GM19397 (cell line): ENCODE measurements around the gene SLC35D3.
"Not testable (repeated sequence)": the region's sequence is repeated elsewhere in the genome, so short reads cannot be mapped to it uniquely, and the experiment has no call there.

Source experiments
- ATAC-seq: cut with Tn5 transposase; IDR thresholded peaks from one replicate; pipeline ENCODE4 v1.9.1; 2021; ENCODE audit warnings: mild to moderate bottlenecking, moderate library complexity; ENCODE audit not compliant: unreplicated experiment

SLC35D3 gene, protein sequence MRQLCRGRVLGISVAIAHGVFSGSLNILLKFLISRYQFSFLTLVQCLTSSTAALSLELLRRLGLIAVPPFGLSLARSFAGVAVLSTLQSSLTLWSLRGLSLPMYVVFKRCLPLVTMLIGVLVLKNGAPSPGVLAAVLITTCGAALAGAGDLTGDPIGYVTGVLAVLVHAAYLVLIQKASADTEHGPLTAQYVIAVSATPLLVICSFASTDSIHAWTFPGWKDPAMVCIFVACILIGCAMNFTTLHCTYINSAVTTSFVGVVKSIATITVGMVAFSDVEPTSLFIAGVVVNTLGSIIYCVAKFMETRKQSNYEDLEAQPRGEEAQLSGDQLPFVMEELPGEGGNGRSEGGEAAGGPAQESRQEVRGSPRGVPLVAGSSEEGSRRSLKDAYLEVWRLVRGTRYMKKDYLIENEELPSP

DNA sequence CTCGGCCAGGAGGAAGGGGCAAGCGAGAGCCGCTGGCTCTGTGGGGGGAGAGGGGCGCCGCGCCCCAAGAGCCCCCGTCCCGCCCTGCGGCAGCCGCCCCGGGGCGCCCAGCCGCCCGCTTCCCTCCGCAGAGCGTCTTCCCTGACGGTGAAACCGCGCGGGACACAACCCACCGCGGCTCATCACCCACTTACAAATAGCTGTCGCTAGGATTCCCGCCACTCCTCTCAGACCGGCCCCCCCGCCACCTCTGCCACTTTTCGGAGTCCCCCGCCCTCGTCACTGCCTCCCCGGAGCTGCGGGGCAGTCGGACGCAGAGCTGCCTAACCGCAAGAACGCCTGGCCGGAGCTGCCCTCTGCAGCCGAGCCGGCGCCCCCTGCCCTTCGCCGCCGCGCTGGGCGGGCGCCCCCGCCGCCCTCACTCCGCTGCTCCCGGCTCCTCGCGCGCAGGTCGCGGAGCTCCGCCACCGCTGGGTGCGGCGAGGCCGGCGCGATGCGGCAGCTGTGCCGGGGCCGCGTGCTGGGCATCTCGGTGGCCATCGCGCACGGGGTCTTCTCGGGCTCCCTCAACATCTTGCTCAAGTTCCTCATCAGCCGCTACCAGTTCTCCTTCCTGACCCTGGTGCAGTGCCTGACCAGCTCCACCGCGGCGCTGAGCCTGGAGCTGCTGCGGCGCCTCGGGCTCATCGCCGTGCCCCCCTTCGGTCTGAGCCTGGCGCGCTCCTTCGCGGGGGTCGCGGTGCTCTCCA is at the start of gene SLC35D3:
TSS of gene SLC35D3 (plus strand) at position 366 of the 749 bp plus-strand sequence. CDS start at position 494, 128 bp downstream.
- ATAC-seq: no peak

DNA sequence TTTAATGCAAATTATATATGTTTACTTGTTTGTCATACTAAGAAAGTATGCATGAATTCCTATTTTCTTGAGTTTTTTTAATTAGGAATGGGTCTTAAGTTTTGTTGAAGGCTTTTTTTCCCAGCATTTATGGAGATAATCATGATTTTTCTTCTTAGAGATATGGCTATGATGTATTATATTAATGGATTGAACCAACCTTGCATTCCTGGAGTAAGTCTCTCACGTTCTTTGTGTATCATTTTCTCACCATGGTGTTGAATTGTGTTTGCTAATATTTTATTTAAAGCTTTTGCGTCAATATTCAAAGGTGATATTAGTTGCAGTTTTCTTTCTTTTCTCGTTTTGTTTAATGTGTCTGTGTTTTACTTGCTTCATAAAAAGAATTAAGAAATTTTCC is 48.4 kb upstream of the SLC35D3 start:
- ATAC-seq: no peak

DNA sequence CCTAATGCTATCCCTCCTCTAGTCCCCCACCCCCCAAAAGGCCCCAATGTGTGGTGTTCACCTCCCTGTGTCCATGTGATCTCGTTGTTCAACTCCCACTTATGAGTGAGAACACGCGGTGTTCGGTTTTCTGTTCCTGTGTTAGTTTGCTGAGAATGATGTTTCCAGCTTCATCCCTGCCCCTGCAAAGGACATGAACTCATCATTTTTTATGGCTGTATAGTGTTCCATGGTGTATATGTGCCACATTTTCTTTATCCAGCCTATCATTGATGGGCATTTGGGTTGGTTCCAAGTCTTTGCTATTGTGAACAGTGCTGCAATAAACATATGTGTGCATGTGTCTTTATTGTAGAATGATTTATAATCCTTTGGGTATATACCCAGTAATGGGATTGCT is 45.6 kb upstream of the SLC35D3 start:
- not testable (repeated sequence) for ATAC-seq

DNA sequence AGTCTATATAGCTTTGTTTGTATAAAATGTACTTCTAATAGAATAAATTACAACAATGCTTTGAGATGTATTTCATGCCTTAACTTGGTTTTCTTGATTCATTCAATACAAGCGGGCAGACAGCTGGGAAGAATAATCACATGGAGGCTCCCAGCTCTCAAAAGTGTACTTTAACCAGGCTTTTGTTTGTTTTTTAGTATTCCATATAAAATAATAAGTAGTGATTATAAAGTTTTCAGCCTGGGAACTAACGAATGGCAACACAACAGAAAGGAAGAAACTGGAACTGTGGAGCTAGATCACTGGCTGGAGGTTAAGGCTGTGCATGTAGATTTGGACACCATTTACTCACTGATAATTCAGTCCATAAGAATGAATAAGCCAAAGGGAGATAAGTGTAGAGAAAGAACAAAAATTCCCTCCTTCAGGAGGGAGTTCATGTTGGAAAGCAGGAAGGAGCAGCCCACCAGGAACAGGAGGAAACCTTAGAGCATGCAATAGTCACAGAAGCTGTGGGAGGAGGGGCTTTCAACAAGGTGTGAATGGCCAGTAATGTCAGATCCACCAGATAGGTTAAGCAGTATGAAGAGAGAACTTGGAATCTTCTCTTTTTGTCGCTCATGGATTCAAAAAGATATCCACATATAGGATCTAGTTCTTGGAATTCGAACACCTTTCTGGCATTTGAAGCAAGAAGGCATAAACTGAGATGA is 41.2 kb upstream of the SLC35D3 start:
- ATAC-seq: no peak

DNA sequence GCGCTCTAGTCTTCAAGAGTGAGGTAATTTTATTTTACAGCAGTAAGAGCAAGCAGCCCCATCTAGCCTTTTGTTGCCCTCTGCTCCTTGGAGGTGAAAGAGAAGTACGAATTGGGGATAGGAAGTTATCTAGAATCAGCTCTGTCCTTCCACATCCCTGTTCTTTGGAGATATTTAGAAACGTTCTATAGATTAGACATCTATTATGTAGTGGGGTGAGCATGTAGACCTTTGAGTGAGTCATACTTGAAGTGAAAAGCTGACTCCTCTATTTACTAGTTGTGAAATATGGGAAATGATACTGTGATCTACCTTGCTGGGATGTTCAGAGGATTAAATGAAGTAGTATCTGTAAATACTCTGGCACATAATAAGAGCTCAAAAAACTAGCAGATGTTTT is 36.0 kb upstream of the SLC35D3 start:
- no peak for ATAC-seq

DNA sequence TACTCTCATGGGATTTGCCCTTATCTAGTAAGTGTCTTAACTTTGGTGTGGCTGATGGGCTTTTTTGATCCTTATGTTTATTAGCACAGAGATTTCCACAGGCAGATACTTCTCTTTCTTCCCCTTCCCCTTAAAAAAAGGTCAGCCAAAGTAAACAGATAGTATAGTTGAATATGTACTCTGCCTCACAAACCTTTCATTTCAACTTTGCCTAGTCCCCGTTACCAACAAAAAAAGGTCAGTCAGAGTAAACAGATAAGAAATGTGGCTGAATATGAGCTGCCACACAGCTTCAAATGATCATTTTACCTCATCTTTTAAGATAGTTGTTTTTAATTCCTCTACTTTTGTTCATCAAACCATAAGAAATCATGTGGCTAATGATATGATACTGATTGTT is 34.1 kb upstream of the SLC35D3 start:
- no peak for ATAC-seq

DNA sequence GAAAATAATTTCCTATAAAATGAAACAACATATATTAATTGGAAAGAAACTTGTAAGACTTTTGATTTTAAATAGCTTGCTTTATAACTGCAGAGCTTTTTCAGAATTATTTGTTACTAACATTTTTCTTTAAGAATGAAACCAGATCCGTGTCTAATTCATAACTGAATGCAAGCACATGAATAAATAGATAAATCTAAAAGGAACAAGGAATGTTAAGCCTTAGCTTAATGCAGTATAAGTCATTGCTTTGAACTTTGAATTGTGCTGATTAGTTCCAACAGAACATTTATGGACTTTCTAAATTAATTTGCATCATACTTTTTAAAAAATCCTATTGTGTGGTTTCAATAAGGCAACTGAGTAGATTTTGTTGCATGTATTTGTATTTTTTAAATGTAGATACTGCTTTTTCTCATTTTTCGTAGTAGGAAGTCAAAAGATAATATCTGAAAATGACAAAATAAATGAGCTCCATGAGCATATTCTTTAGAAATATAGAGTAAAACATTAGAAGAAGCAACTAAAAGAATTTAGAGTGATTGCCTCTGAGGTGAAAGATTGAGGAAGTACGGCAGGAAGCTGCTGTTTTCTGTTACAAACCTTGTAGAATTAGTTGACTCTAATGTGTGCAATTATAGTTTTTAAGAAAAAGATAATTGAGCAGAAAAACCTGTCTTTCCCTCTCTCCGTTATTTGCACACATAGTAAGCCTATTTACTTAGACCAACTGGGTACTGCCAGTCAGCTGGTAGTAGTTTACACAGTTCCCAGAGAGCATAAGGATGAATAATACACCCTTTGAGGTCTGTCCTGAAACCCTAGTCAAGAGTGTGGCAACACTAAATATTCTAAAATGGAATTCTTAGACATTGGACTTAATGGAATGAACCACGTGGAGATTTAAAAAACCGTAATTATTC is 32.6 kb upstream of the SLC35D3 start:
- no peak for ATAC-seq

DNA sequence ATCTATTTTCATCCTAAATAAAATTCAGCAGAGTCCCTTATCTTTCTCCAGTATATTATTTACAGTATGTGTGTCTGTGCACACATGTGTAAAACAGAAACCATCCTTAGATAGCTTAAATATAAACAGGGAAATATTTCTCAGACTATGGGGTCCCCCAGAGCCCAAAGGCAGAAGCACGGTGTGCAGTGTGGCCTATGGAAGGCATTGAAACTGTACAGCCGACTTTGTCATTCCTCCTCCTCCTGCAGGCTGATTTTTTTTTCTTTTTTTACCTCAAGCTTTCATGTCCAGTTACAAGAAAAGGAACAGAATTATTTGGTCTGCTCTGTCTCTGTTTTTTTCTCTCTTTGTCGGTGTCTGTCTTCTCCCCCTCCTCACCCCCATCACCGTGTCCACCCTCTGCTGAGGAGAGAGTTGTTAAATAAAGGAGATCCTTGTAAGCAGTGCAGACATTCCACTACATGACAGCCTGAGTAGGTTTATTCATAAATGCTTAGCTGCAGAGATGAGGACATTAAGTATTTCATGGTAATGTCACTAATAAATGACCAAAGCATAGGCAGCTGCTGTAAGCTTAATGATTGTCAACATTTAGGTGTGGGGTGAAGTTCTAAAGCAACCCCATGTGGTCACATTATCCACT is 31.8 kb upstream of the SLC35D3 start:
- no peak for ATAC-seq

DNA sequence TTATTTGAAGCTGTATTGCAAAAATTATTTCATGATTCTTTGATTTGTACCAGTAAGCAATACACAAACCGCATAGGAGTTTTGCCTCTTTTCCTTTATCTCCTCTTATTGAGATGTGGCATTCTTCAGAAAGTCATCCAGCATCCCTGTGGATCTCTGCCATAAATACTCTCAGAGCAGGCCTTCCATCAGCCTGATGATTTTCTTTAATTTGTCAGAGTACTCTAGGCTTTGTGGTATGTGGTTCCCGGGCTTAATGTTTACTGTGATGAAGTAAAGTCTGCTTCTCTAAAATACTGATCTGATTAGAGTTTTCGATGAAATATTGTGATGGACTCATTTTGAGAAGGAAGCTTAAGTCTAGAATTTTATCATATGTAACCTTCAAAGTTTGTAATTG is 31.1 kb upstream of the SLC35D3 start:
- no peak for ATAC-seq

DNA sequence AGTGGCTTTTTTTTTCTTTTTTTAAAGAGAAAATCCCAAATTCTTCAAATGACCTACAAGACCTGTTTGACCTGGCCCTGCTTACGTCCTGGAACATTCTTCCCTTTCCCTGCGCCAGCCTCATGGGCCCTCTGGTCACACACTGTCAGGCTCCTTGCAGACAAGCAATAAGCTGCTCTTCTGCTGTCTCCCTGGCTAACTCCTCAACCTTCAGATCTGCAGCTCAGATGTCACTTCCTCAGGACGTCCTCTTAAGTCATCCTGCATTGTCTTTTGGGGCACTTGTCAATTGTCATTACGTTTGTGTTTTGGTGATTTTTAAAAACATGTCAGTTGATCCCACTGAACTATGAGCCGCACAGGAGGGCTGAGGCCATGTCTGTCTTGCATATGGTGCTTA is 28.9 kb upstream of the SLC35D3 start:
- no peak for ATAC-seq

DNA sequence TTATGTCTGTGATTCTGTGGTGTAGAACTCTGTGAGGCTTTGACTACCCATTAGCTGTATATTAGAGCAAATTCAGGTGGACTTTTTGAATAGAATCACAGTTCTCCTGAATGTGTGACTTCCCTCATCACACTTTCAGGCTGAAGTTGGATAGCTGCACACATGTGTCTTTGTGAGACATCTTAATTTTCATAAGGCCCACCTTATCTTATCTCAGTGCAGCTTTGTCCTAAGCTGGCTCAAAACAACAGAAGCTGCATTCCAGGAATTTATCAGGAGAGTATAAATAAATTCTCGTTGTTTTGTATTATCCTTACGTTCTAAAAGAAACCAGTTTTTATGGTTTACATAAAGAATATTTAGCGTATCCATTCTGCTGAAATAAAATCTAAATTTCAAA is 26.2 kb upstream of the SLC35D3 start:
- ATAC-seq: no peak

DNA sequence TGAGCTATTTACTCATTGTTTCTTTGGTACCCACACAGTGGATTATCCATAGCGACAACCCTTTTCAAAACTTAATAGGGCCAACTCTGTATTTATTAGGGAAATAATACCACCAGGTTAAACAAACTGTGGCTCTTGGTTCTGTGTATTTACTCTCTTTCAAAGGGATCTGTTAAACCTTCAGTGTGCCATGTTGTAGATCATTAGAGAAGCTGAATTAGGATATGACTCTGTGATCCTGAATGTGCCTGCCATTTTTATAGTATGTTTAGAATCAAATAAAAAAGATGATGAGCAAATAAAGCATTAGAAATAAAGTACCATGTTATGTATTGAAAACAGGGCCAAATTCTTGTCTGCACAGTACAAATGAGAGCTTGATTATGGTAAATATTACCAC is 25.0 kb upstream of the SLC35D3 start:
- no peak for ATAC-seq

DNA sequence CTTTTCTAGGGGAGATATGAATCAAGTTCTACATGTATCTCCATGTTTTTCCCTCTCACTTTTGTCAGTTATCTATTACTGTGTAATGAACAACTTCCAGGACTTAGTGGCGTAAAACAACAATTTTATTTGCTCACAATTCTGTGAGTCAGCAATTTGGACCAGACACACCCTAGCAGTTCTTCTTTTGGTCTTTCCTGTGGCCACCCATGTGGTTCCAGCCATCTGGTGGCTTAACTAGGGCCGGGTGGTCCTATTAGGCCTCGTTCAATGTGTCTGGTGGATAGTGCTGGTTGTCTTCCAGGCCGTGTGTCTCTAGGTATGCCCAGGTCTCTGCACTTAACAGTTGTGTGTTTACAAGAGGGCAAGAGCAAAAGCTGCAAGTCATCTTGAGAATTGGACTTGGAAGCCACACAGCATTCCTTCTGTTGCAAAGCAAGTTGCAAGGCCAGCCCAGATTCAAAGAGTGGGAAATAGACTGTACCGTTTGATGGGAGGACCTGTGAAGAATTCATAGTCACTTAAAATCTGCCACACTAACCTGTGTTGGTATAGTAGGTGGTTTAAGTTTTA is 20.8 kb upstream of the SLC35D3 start:
- no peak for ATAC-seq

DNA sequence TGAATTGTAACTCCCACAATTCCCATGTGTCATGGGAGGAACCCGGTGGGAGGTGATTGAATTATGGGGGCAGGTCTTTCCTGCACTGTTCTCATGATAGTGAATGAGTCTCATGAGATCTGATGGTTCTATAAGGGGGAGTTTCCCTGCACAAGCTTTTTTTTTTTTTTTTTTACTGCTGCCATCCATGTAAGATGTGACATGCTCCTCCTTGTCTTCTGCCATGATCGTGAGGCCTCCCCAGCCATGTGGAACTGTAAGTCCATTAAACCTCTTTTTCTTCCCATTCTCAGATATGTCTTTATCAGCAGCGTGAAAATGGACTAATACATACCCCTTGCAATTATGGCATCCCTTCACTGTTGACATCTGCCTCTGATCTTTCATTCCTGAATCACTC is 17.6 kb upstream of the SLC35D3 start:
- ATAC-seq: not testable (repeated sequence)

DNA sequence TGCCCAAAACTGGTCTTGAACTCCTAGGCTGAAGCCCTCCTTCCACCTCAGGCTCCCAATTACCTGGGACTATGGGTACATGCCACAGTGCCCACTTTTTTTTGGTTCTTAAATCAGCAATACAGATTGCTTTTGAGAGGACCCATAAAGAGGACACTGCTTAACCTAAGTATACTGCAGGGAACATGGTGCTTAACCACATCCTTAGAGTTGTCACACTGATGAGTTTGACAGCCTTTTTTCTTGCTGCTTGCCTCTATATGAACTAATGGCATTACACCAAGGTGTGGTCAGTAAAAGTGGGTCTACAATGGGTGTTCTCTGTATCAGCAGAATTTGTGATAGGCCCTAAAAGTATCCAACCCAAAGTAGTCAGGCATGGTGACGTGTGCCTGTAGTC is 7.2 kb upstream of the SLC35D3 start:
- ATAC-seq: no peak

DNA sequence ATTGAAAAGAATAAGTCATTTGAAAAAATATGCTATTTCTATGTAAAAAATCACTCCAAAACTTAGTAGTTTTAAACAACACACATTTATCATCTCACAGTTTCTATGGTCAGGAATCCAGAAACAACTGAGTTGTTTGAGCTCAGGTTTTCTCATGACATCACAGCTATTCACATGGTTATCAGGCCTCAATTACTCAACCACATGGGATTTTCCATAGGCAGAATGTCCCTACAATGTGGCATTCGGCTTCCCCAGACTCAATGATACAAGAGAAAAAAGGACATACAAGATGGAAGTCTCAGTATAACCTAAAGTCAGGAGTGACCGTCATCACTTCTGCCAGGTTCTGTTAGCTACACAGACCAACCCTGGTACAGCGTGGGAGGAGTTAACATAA is 3.4 kb upstream of the SLC35D3 start:
- ATAC-seq: no peak

DNA sequence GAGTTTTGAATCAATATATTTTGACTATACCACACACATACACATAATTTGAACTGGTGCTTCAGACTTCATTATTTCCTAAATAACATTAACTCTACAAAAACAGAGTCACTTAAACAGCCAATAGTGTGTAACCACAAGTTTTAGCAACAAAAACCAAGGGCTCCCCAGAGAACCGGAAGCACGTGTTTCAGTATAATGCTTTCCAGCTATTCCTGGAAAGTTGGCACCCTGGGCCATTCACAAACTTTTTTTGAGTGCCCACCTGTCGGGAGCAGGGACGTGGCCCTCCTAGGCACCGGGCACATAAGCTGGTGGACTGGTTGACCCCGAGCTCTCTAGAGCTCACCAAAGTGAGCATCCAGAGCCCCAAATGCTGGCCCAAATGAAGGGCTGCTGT is 1.9 kb upstream of the SLC35D3 start:
- no peak for ATAC-seq

DNA sequence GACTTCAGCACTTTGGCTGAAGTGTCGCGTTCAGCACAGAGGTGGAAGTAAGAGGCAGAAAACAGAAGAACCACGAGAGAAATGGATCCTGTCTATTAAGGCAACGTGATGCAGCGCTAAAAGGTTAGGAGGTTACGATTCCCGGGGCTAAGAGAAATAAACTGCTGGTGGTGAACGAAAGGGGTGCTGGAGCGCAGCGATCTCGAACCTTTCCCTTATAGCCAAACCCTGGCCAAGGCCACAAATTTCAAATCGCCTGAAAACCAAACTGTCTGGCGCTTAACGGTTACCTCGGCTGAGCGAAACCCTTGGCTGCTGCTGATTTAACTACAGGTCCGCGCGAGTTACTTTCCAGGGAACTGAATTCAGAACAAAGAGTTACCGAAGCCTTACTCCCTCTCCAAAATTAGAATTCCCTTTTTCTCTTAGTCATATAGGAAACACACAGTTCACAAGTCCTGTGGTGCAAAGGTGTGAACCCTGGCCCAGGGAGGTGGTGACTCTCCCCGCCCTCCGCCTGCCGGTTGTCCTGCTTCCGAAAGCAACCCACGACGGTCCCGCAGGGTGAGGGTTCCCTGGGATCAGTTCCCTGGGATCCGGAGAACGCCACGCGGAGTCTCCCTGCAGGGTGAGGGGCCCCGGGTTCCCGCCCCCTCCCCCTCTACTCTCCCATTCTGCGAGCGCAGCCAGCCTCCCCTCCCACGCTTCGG is 1.3 kb upstream of the SLC35D3 start:
- ATAC-seq: no peak

DNA sequence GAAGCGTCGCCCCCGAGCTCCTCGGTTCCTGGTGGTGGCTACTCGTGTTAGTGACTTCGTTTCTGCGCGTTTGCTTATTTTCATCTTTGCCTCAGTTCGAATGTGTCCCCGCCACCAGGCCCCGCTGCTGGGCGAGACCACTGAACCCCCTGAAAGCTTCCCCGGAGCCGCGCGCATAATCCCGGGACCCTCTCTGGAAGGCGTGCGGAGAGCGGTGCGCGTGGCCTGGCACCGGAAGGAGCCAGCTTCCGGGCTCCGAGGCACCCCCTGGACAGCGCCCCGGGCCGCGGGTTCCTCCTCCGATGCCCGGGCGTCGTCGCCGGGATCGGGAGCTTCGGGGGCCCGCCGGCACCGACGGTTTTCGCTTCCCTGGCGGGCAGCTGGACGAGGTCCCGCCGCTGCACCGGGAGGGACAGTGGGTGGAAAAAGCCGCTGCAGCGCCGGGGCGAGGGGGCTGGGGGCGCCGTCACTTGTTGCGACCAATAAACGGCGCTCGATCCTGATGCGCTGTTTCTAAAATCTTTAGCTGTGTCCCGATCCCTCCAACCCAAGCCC is 643 bp upstream of the SLC35D3 start:
- ATAC-seq: no peak
